Coronary artery (tissue), 2 donors: ENCODE data around the gene MYO1B.
A peak's percentile ranks its signal among the peaks of the same experiment; 100 is the strongest.

Source experiments
- DNase-seq: peaks from one replicate; pipeline ENCODE4 v3.0.0-alpha.2; 2017; ENCODE audit warnings: low spot score
- H3K27ac ChIP-seq, 2 donors: fragments of 200-600 bp; sonication (generic); one replicate each; pipeline ENCODE4 v1.5.1; 2016 to 2019
- H3K4me3 ChIP-seq: fragments of 200-600 bp; sonication (generic); 2 replicates; pipeline ENCODE4 v1.5.1; 2016; ENCODE audit warnings: mild to moderate bottlenecking, moderate library complexity
- CTCF ChIP-seq: fragments of 200-600 bp; sonication (generic); IDR thresholded peaks from one replicate; pipeline ENCODE4 v1.5.1; 2019; ENCODE audit warnings: antibody characterized with exemption

MYO1B gene

GRCh38 chr2:191245046-191245868 lies at the start of gene MYO1B:
TSS of gene MYO1B (plus strand) at chr2:191245404. CDS start at chr2:191276896, 31,492 bp downstream.
- DNase-seq, result peak; percentile 79
- TF ChIP-seq CTCF, result peak; percentile 58
- Histone ChIP-seq H3K4me3 (peak within 1 kb of the TSS; percentile 88), H3K27ac (peak within 1 kb of the TSS; percentile 71 to 82)

- H3K4me3 ChIP-seq, result no peak overlapping the region
- DNase-seq, result no peak
- no peak for TF ChIP-seq CTCF
- no peak overlapping the region for H3K27ac ChIP-seq
These were observed 48.1 kb upstream of the MYO1B start for GRCh38 chr2:191197096-191197495.

DNA sequence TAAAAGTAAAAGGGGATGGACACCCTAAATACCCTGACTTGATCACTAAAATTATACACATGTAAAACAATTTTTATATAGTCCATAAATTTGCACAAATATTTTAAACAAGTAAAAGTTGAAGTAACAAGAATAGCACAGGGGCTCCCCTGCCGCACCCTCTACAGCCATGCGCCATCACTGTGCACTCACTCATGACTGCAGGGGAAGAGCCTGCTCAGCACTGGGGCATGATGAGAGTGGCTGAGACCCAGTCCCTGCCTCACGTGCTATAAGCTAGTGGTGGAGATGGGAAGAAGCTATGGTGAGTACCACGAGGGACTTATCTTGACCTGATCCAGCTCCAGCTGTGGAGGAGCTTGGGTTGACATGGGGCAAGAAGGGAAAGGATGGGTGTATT lies 46.9 kb upstream of the MYO1B start:
- Histone ChIP-seq H3K27ac (no peak overlapping the region), H3K4me3 (no peak overlapping the region)
- TF ChIP-seq CTCF, result no peak
- DNase-seq, result no peak

GRCh38 chr2:191199929-191200512 lies 45.2 kb upstream of the MYO1B start:
- Histone ChIP-seq H3K4me3 (no peak overlapping the region), H3K27ac (no peak overlapping the region)
- no peak for TF ChIP-seq CTCF
- DNase-seq, result no peak

DNA sequence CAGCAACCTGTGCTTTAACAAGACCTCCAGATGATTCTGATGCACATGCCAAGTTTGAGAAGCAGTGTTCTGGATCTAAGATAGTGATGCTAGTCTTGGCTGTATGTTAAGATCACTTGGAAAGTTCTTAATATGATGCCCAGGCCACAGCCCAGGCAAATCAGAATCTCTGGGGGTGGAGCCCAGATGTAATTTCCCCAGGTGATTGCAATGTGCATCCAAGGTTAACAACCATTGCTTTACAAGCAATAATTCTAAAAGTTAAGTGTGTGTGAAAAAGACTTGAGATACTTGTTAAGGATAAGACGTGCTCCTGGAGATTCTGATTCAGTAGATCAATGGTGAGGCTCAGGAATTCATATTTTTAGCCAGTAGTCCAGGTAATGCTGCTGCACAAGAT lies 44.3 kb upstream of the MYO1B start:
- DNase-seq, result no peak
- no peak overlapping the region for H3K4me3 ChIP-seq
- no peak for TF ChIP-seq CTCF
- no peak overlapping the region for H3K27ac ChIP-seq

DNA sequence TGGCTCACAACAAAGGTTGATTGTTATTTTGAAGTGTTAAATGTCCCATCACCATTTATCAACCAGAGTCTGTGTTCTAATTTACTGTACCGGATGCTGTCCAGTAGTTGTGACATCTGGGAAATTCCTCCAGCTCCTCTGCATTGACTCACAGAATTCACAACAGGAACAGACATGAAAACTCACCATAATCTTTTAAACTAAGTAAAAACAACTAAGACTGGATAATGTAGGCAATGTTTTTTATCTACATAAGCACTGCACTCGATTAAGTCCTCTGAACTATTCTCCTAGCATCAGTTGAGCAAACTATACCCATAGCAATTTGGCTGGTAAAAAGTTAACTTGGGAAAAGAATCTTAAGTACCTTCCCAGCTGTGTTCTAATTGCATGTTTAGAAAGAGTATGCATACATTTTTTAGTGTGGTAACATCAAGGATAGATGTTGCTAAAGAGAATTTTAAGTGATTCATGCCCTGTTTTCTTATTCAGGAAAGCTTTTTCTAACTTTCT lies 42.9 kb upstream of the MYO1B start:
- no peak overlapping the region for H3K4me3 ChIP-seq
- peak overlapping the region in 1 of 2 donors; percentile 27 for H3K27ac ChIP-seq
- no peak for DNase-seq
- TF ChIP-seq CTCF, result no peak
